Hepatocyte (in vitro differentiated cells): ENCODE measurements around the gene GASK1B. TPM values are rescaled to one million over a fixed set of nuclear protein-coding genes. Genes with fewer than 3 reads are reported as not detected.

Experiments used
- DNase-seq: peaks from one replicate; pipeline ENCODE4 v3.0.0-alpha.2; 2016; ENCODE audit warnings: low spot score
- H2AFZ ChIP-seq: fragments of 200-600 bp; sonication (generic); 2 replicates; pipeline ENCODE4 v1.6.0; 2016; ENCODE audit warnings: antibody characterized with exemption, mild to moderate bottlenecking
- H3K27ac ChIP-seq: fragments of 200-600 bp; sonication (generic); 2 replicates; pipeline ENCODE4 v1.5.1; 2016; ENCODE audit warnings: mild to moderate bottlenecking
- H3K27me3 ChIP-seq: fragments of 200-600 bp; sonication (generic); 2 replicates; pipeline ENCODE4 v1.6.1; 2016
- H3K36me3 ChIP-seq: fragments of 200-600 bp; sonication (generic); replicated peaks from 2 replicates; pipeline ENCODE4 v1.5.1; 2016; ENCODE audit warnings: low read depth; ENCODE audit not compliant: insufficient read depth
- H3K4me1 ChIP-seq: fragments of 200-600 bp; sonication (generic); 2 replicates; pipeline ENCODE4 v1.5.1; 2016; ENCODE audit warnings: mild to moderate bottlenecking, moderate library complexity; ENCODE audit not compliant: insufficient read depth
- H3K4me2 ChIP-seq: fragments of 200-600 bp; sonication (generic); 2 replicates; pipeline ENCODE4 v1.6.0; 2016
- H3K4me3 ChIP-seq: fragments of 200-600 bp; sonication (generic); 2 replicates; pipeline ENCODE4 v1.5.1; 2016; ENCODE audit warnings: mild to moderate bottlenecking
- H3K79me2 ChIP-seq: fragments of 200-600 bp; sonication (generic); 2 replicates; pipeline ENCODE4 v1.6.0; 2017; ENCODE audit warnings: mild to moderate bottlenecking
- H3K9me2 ChIP-seq: fragments of 200-600 bp; sonication (generic); replicated peaks from 2 replicates; pipeline ENCODE4 v1.6.0; 2017; ENCODE audit warnings: mild to moderate bottlenecking; ENCODE audit not compliant: insufficient read depth
- H3K9me3 ChIP-seq: fragments of 200-600 bp; sonication (generic); 2 replicates; pipeline ENCODE4 v1.5.1; 2016; ENCODE audit warnings: low read depth, mild to moderate bottlenecking
- H4K20me1 ChIP-seq: fragments of 200-600 bp; sonication (generic); 2 replicates; pipeline ENCODE4 v1.6.0; 2016; ENCODE audit warnings: mild to moderate bottlenecking; ENCODE audit not compliant: insufficient read depth, poor library complexity, severe bottlenecking
- EZH2 ChIP-seq: fragments of 200-600 bp; sonication (generic); IDR thresholded peaks from 2 replicates; pipeline ENCODE4 v1.6.1; 2016; ENCODE audit warnings: antibody characterized with exemption, mild to moderate bottlenecking, borderline replicate concordance
- EZH2phosphoT487 ChIP-seq: fragments of 200-600 bp; sonication (generic); IDR thresholded peaks from one replicate; pipeline ENCODE4 v1.6.1; 2018; ENCODE audit warnings: antibody characterized with exemption, mild to moderate bottlenecking, low read depth, moderate library complexity; ENCODE audit not compliant: unreplicated experiment, severe bottlenecking
- WGBS: methylation state at CpG from one replicate; pipeline ENCODE4 v1.1.6; 2016; ENCODE audit warnings: low lambda C conversion rate; ENCODE audit errors: missing lambda C conversion rate; 5-methylcytosine and 5-hydroxymethylcytosine counted together
- polyA plus RNA-seq: library from polyadenylated mRNA; unstranded; fragments of >200 nt; fragmentation: Nextera tagmentation; extraction: Ambion mirVana; gene quantifications from 2 replicates; pipeline ENCODE4 v1.2.1, GENCODE V29; 2016
- total RNA-seq: library from RNA; depleted of rRNA; stranded (reverse); fragments of >200 nt; gene quantifications from 2 replicates; pipeline ENCODE4 v1.2.3, GENCODE V29; 2014
- TF ChIP-seq, protein P1 (sequence below): fragments of 200-600 bp; sonication (generic); IDR thresholded peaks from 2 replicates; pipeline ENCODE4 v1.5.1; 2016; ENCODE audit warnings: antibody characterized with exemption, mild to moderate bottlenecking; ENCODE audit not compliant: poor library complexity

The GASK1B gene
- total and polyA plus RNA-seq, 2 experiments from 2014 or later = 30.9 to 88.8 TPM

DNA sequence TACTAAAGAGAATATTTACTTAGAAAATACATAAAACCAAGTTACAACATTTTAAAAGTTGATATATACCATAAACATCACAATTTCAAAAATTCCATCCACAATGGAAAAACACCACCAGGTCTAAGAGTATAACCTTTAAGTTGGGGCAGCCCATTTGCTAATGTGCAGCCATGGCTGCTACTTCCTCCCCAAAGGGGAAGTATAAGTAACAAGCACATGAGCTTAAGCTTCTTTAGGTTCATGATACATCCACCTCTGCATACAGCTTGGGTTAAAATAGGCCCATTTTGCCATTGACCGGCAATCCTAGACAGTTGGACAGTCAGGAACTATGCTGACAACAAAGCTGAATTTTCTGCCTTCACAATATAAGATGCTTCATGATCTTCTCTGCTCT lies 16.6 kb upstream of the GASK1B start:
- Histone ChIP-seq H2AFZ (no peak overlapping the region), H3K36me3 (no peaks in the 10 kb centered on the region), H3K4me2 (no peak overlapping the region), H3K79me2 (no peaks in the 10 kb centered on the region), H3K9me3 (no peaks in the 10 kb centered on the region), H3K9me2 (no peaks in the 10 kb centered on the region), H4K20me1 (no peaks in the 10 kb centered on the region), H3K27ac (no peak overlapping the region), H3K27me3 (no peaks in the 10 kb centered on the region), H3K4me3 (no peak overlapping the region), H3K4me1 (no peaks in the 10 kb centered on the region)
- 91% methylated on average over 1 of the region's 1 CpG for WGBS
- no peak for DNase-seq
- TF ChIP-seq EZH2phosphoT487 (no peak), EZH2 (no peak)
- TF ChIP-seq, protein P1, sequence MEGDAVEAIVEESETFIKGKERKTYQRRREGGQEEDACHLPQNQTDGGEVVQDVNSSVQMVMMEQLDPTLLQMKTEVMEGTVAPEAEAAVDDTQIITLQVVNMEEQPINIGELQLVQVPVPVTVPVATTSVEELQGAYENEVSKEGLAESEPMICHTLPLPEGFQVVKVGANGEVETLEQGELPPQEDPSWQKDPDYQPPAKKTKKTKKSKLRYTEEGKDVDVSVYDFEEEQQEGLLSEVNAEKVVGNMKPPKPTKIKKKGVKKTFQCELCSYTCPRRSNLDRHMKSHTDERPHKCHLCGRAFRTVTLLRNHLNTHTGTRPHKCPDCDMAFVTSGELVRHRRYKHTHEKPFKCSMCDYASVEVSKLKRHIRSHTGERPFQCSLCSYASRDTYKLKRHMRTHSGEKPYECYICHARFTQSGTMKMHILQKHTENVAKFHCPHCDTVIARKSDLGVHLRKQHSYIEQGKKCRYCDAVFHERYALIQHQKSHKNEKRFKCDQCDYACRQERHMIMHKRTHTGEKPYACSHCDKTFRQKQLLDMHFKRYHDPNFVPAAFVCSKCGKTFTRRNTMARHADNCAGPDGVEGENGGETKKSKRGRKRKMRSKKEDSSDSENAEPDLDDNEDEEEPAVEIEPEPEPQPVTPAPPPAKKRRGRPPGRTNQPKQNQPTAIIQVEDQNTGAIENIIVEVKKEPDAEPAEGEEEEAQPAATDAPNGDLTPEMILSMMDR = no peak

DNA sequence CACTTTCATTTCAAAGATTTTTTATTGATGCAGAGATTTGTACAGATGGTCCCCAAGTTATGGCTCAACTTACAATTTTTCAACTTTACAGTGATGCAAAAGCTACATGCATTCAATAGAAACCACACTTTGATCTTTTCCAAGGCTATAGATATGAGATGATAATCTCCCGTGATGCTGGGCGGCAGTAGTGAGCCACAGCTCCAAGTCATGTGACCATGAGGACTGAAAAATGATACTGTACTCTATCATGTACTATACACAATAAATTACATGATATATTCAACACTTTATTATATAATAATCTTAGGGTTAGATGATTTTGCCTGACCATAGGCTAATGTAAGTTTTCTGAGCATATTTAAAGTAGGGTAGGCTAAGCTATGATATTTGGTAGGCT lies 14.0 kb upstream of the GASK1B start:
- Histone ChIP-seq H3K4me2 (no peak overlapping the region), H3K27ac (no peak overlapping the region), H3K4me1 (no peaks in the 10 kb centered on the region), H4K20me1 (no peaks in the 10 kb centered on the region), H2AFZ (no peak overlapping the region), H3K9me2 (no peaks in the 10 kb centered on the region), H3K79me2 (no peaks in the 10 kb centered on the region), H3K36me3 (no peaks in the 10 kb centered on the region), H3K27me3 (no peaks in the 10 kb centered on the region), H3K9me3 (no peaks in the 10 kb centered on the region), H3K4me3 (no peak overlapping the region)
- no peak for TF ChIP-seq EZH2
- TF ChIP-seq, protein P1 = no peak
- TF ChIP-seq EZH2phosphoT487 = no peak
- no peak for DNase-seq
- WGBS = 77% methylated on average over 2 of the region's 2 CpGs

DNA sequence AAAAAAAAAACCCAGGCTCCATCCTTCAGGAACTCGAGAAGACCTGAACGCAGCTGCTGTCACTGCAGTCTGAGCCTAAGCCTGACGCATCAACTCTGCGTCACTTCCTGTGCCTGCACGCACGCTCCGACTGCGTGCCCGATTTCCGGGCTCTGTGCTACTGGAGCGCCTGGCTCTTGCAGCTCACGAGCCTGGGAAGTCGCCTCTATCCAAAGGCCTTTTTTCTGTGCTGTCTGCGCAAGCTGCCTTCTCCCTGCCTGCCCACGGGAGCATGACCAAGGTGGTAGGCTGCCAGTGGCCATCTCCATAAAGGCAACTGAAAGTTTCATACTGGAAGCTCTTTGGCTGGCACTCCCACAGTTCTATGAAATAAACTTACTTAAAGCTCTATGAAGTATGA lies 9.9 kb upstream of the GASK1B start:
- Histone ChIP-seq H3K9me2 (no peaks in the 10 kb centered on the region), H3K4me2 (no peak overlapping the region), H3K36me3 (no peaks in the 10 kb centered on the region), H4K20me1 (no peaks in the 10 kb centered on the region), H3K4me3 (no peak overlapping the region), H2AFZ (no peak overlapping the region), H3K79me2 (peaks cover under 1% of the 10 kb centered on the region), H3K27ac (no peak overlapping the region), H3K27me3 (no peaks in the 10 kb centered on the region), H3K9me3 (no peaks in the 10 kb centered on the region), H3K4me1 (no peaks in the 10 kb centered on the region)
- WGBS = 95% methylated on average over 15 of the region's 15 CpGs
- no peak for DNase-seq
- TF ChIP-seq, protein P1 = no peak
- TF ChIP-seq EZH2phosphoT487 = no peak
- no peak for TF ChIP-seq EZH2

DNA sequence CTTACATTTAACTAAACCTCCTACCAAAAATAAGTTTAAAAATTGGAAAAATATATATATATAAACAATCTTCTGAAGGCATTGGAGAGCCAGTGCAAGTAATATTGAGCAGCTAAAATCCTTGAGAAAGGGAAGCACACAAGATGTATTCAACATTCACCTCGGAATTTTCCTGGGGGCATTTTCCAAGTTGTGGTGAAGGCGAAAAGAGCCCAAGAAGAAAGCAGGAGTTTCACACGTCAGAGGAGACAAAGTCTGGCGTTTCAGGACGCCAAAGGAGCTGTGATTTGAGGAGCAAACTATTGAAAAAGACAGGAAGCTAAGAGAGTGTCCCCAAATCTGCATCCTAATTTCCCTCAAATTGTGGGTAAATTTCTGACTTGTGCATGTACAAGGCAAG lies 9.1 kb upstream of the GASK1B start:
- no peak for DNase-seq
- no peaks in the 10 kb centered on the region for H3K27me3 ChIP-seq
- H3K36me3 ChIP-seq = no peaks in the 10 kb centered on the region
- 65% methylated on average over 5 of the region's 5 CpGs for WGBS
- H3K4me1 ChIP-seq = no peaks in the 10 kb centered on the region
- H3K9me2 ChIP-seq = no peaks in the 10 kb centered on the region
- TF ChIP-seq EZH2phosphoT487 (no peak), EZH2 (no peak)
- TF ChIP-seq, protein P1 = no peak
- no peak overlapping the region for H3K4me2 ChIP-seq
- H2AFZ ChIP-seq = no peak overlapping the region
- no peak overlapping the region for H3K27ac ChIP-seq
- H3K4me3 ChIP-seq = no peak overlapping the region
- no peaks in the 10 kb centered on the region for H3K9me3 ChIP-seq
- no peaks in the 10 kb centered on the region for H4K20me1 ChIP-seq
- H3K79me2 ChIP-seq = peaks cover 9% of the 10 kb centered on the region
